Stimulated activated CD4-positive, alpha-beta T cell treated with anti-CD3 and anti-CD28 coated beads, Interleukin-2, amount 100 ng/mL, for 4 hours (primary cell): ENCODE results near the gene SHROOM2.

Source experiments
- DNase-seq: peaks from one replicate; pipeline ENCODE4 v3.0.0-alpha.2; 2020; ENCODE audit warnings: low read depth

SHROOM2 gene

DNA sequence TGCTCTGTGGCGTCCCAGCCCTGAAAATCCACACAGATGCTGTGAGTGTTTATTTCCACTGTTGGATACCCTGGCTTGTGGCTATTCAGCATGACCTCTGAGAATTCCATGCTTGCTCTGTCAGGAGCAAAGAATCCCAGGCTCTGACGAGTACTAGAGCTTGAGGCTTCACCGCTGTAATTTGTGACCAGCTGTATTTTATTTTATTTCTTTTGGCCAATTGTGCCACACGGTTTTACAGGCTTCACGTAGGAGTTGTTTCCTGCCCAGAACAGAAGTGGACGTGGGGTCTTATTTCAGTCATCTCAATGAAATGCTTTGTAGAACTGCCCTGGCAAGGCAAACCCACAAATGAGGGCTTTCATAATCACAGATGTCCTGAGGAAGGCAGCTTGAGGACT is 111.5 kb downstream of the SHROOM2 start:
- no peak for DNase-seq

DNA sequence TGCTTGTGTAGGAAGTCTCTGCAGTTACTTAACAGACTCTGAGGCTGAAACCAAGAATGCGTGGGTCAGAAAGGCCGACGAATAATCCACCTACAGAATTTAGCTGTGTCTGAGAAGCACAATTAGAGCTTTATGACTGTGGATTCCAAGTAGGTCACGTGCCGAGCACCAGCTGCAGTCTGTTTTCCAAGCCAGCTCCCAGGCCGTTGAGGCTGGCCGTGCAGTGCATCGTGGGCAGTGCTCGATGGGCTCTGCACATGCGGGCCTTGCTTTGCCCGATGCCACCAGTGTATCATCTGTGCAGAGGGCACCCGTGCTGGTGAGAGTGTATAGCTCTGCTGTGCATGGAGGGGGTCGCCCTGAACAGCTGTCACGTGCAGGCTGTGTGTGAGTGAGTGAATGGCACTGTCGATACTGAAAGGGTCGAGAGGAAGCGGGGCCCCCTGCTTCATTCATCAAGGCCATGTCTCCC is 113.4 kb downstream of the SHROOM2 start:
- DNase-seq: no peak

DNA sequence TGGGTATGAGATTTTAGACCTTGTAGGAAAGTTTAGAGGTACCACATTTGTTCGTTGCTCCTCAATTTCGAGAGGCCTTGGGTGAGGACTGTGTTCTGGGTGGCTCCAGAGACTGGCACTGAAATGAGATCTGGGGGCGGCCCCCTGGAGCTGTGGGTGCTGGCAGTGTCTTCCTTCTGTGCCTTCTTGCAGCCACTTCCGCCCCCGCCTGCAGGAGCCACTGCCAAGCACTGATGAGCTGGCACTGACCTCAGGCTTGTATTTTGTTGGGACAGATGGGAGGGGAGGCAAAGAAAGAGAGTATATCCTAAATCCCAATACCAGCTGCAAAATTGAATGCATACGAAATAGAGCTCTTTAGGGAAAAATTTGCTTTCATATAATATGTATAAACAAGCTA is 116.4 kb downstream of the SHROOM2 start:
- no peak for DNase-seq

DNA sequence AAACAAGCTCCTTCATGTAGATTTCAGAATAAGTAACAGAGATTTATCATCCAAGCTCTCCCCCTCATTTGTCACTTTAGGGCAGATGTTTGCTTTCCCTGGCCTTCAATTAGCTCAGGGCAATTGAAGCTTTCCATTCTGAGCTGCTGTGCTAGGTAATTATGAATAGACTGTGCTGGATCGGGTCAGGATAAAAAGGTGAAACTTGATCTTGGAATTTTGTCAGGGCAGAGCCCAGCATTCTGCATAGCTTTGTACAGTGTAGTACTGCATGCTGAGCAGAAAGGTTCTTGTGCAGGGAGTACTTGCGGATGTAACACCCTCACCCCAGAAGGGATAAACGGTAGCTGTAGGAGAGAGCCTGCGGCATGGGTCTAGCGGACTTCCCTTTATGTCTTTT is 116.9 kb downstream of the SHROOM2 start:
- DNase-seq: no peak

DNA sequence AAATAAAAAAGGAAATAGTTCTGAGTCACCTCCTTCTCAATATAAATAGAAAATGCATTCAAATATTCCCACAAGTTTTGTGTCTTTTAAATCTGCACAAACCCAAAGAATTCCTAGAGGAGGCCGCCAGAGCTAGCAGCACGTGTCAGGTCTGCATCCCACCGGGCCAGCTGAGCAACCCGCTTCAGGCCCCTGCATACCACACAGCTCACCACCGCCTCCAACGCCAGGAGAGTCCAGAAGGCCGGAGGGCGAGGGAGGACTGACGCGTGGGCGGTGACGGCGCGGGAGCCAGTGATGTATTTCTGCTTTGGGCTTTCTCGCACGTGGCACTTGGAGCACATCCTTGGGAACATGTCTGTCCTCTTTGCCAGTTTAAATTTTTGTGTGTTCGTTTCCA is 119.1 kb downstream of the SHROOM2 start:
- DNase-seq: no peak

DNA sequence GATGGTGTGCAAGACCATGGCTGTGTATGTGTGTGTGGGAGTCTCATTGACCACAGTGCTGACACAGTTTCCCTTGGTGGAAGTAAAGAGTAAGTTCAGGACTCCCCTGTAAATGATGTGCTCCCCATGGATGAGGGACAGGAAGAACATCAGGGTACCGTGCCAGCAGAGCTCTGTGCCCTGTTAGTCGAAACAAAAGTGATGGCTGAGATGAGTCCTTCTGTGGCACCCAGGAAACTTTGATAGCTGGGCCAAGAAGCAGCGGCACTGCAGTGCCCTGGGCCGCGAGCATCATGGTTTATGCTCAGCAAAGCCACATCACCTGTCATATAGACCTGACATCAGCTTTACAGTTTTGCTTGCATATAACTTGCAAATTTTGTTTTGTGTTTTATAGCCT is 119.5 kb downstream of the SHROOM2 start:
- no peak for DNase-seq

DNA sequence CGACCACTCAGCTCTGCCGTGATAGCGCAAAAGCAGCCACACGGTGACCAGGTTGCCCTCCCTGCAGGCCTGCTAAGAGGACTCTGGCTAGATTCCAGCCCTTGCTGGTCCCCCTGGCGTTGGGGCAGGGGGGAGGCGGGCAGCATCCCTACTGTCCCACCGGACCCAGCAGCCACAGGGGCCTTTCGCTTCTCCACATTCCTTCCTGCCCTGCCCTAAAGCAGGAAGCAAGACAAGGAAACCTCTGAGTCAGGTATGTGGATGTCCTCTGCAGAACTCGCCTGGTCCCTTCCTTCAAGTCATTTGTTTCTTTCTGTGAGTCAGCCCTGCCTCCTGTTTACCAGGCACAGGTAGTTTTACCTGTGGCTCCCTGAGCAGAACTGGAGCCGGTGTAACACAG is 120.7 kb downstream of the SHROOM2 start:
- no peak for DNase-seq

DNA sequence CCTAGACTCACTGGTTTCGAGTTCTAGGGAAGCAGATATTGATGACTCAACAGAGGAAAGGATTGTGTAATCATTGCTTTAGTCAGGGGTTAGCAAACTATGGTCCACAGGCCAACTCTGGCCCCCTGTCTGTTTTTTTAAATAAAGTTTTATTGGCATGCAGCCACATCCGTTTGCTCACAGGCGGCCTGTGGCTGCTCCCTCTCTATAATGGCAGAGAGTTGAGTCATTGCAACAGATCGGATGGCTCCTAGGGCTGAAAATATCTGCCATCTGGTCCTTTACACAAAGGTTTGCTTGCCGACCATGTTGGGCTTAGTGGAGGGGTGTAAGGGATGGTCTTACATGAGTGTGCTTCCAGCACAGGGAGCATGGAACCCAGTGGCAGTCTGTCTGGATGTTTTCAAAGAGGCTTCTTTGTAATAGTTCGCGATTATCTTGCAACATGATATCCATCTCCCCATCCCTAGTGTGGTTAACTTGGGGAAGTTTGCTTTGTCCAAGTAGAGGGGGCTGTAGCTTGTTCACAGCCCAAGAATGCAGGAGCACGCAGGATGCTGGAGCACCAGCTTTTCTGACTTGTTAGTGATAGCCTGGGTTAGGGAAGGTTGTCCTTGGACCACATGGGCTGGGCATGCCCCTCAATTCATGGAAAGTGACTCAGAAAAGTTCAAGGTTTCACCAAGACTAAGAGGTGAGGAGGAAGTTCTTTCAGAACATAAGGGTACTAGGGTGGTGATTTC is 121.6 kb downstream of the SHROOM2 start:
- no peak for DNase-seq

DNA sequence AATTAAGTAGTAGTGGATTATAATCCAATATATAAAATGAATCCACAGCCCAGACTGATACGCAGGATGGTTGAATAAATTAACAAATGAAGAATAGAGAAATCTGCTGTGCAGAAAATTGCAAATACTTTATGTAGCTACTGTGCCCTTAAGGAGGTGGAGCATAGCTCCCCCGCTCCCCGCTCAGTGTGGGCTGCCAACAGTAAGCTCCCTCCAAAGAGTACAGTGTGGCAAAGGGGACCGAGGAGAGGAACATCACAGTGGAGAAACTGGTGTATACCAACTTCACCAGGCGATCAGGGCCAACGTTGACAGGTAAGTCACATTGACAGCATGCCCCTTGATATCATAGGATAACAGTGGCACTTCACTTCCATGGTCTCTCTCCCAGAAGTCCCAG is 123.0 kb downstream of the SHROOM2 start:
- no peak for DNase-seq

DNA sequence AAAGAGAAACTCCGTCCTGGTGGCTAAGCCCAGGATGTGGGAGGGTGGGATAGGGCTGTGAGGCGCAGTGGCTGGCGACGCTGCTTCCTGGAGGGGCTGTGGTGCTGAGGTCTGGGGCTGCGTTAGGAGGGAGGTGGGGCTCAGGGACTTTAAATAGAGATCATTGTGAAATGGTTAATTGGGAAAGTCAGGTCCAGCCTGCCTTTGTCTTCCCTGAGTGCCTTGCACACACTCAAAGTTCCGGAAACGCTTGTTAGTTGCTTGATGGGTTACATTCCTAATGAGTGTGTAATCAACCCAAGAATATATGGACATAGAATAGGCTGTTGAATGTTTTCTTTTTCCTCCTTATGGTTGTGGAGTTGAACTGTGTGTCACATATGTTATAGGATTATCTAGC is 125.3 kb downstream of the SHROOM2 start:
- DNase-seq: no peak

DNA sequence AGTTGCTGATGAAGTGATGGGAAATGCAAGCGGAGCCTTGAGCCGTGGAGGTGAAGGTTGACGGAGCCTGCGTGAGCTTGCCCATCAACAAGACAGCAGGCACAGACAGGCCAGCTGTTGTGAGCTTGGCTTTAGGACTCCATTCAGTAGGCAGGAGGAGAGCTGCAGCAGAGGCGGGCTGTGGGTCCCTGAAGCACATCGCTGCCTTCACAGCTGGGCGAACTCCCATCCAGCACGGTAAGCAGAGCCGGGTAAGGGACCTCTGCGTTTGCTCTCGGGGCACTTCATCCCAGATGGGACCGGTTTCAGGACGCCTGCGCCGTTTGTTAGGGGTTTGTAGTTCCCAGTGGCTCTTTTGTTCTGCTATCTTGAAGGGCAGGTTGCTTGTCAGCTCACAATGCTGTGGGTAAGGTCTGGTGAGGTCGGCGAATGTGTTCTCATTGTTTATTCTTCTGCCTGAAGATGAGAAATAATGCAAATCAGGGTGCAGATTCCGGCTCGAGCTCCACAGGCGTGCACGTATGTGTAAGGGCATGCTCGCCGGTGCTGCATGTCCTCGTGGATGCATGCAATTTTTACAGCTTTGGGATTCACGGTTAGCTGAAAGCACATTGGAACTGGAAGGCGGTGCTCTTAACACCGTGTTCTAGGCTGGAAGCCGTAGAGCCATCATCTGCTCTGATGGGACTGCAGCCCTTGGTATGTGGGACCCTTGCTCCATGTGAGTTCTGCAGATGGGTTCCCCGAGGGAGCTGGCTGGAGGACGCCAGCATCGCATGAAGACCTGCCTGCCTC is 126.3 kb downstream of the SHROOM2 start:
- no peak for DNase-seq

DNA sequence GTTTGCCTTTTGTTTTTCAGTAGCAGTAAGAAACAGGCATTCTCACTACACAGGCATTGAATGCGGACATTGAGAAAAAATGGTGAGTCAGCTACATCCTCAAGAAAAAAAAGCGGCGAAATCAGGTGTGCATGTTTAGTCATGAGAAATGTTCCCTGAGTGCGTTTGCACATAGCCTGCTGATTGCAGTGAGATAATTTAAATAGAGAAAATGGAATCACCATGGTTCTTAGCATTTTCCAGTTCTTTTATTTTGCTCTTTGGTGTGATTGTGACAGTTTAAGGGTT is 126.9 kb downstream of the SHROOM2 start:
- no peak for DNase-seq

DNA sequence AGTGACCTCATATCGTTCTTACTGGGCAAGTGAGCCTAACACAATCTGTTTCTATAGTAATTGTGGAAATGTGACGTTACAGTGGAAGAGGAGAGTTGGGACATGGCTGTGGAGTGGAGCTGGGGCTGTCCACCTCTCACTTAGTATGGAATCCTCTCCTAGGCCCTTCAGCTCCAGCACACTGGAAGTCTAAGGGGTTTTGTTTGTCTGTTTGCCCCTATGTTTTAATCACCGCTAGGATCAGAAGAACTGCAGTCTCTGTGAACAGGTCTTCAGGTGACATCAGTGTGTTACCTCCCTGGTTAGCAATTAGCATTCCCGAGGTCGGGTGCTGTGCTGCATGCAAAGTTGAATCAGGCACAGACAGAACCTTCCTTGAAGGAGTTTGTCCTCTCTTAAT is 131.6 kb downstream of the SHROOM2 start:
- no peak for DNase-seq

DNA sequence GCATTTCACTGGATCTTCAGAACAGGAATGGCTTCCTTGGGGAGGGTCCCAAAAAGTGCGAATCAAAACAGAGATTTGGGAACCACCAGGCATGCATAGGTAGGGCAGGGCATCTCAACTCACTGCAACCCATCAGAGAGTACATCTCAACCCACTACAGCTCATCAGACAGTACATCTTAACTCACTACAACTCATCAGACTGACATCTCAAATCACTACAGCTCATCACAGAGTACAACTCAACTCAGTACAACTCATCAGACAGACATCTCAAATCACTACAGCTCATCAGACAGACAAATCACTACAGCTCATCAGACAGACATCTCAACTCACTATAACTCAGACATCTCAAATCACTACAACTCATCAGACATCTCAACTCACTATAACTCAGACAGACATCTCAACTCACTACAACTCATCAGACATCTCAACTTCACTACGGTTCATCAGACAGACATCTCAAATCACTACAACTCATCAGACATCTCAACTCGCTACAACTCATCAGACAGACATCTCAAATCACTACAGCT is 133.5 kb downstream of the SHROOM2 start:
- DNase-seq: no peak

DNA sequence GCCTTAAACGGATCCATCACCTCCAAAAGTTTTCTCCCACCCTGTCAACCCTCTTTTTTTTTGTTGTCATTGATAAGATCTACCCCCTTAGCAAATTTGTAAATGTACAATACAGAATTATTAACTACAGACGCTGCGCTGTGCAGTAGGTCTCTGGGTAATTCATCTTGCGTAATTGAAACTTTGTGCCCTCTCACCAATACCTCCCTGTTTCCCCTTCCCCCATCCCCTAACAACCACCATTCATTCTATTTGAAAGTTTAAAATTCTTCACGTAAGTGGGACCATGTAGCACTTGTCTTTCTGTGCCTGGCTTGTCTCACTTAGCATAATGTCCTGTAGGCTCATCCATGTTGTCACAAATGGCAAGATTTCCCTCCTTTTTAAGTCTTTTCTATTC is 135.2 kb downstream of the SHROOM2 start:
- DNase-seq: no peak

DNA sequence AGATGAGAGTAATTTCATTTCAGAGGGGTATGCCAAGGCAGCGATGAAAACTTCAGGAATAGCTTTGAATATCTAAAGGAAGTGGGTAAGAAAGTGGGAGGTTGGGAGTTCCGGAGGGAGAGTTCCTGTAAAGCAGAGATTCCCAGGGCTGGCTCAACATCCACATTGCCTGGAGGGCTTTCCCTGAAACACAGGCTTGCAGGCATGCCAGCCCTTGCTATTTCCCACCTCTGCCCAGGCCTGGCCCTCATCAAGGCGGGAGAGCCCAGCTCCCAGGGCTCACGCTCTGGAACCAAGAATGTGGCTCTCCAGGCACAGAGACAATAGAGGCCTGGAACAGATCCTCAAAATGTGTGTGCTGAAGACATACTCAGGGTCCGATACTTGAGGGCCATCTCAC is 137.1 kb downstream of the SHROOM2 start:
- DNase-seq: no peak

DNA sequence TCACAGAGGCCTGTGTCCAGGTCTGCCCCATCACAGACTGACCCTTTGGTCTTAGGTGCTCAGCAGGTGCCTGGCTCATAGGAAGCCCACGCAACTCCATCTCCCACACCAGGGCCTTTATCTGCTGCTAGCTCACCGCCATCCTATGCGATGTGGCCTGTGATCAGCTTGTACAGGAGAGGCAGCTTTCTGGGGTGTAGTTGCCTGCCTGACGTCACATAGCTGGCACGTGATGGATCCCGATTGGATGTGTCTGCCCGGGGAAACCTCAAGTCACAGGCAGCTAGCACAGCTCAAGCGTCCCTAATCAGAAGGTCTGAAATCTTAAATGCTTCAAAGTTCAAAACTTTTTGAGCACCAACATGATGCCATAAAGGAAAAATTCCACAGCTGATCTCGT is 139.8 kb downstream of the SHROOM2 start:
- no peak for DNase-seq

DNA sequence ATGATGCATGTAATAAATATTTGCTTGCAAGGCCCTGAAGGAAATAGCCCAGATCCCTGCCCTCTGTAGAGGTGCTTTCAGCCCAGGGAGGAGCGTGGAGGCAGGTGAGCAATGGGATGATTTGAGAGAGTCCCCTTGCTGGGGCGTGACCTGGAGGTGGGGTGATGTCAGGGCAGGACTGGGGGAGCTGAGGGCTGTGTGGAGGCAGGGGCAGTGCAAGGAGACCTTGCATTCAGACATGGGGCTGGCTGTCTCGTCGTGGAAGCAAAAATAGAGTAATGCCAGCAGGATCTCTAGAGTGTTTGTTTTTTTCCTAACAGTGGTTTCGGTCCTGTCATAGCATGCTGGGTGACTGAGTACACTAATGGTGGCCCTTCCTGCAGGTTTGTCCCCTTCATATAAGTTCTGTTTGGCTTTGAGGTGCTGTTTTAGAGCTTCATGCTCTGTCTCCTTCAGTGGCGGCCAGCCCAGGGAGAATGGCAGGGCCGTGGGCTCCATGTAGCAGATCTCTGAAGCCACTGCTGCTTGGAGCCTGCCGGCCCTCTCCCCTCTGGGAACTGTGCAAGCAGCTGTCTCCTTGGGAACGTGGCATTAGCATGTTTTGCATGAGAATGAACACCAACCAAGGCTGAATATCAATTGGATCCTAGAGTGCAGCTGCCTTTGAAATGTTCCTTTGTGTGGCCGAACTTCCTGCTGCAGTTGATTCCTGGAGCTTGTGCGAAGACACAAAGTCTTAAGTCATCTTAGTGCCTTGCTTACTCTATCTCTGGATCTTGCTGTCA is 141.7 kb downstream of the SHROOM2 start:
- no peak for DNase-seq

DNA sequence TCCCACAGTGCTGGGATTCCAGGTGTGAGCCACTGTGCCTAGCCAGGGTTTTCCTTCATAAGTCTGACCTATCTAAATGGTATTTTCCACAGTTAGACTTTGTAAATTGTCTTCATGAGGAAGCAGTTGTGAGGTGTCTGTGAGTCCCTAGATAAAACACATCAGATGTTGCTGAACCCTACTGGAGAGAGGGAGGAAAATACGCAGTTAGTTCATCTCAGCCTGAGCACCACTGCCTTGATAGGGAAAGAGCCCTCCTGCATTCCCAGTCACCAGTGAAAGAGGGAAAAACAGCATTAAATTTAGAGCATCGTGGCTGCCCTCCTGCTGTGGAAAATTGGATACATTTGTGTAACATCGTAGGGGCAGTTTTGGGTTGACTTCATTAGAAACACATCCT is 149.2 kb downstream of the SHROOM2 start:
- no peak for DNase-seq

DNA sequence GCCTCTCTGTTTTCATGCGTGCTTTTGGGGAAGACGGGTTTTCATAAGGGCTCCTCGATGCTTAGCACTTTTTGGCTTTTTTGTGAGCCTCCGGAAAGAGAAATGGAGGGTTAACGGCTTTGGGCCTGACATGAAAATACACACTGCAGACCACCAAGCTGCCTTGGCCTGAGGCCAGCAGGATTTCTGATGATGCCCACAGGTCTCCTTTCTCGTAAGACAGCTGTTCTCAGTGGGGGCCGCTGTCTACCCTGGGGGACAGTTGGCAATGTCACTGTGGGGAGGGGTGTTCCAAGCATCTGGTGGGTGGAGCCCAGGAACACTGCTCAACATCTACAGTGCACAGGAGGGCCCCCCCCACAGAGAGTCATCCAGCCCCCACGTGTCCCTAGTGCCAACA is 151.5 kb downstream of the SHROOM2 start:
- no peak for DNase-seq

DNA sequence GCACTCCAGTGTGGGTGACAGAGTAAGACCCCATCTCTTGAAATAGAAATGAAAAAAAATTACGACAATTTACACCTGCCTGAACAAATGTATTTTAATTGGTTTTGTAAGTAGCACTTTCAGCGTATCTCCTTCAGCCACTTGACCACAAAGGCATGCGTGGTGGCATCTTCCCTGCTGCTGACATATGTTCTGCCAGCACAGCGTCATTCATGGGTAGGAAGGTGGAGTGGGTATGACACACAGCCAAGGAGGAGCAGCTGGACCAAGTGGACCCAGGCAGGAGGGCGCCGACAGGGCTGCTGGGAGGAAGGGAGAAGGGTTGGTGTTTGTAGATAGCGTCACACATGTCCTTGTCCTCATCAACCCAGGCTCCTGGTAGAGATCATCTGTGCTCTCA is 152.3 kb downstream of the SHROOM2 start:
- DNase-seq: no peak

DNA sequence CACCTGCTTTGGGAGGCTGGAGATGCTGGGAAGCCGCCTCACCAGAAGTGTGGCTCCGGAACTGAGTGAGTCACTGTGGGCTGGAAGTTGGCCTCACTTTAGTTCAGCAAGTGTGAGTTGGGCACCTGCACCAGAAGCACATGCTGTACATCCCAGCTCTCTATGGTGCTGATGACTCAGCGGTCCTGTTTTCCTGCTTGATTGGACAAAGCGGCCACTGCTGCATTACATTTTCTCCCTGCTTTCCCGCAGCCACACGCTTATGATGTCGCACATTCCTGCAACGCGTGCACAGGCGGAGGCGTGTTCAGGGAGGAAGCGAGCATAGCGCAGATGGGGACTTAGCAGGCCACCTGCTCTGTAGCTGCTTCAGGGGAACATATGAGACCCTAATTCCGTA is 154.2 kb downstream of the SHROOM2 start:
- no peak for DNase-seq

DNA sequence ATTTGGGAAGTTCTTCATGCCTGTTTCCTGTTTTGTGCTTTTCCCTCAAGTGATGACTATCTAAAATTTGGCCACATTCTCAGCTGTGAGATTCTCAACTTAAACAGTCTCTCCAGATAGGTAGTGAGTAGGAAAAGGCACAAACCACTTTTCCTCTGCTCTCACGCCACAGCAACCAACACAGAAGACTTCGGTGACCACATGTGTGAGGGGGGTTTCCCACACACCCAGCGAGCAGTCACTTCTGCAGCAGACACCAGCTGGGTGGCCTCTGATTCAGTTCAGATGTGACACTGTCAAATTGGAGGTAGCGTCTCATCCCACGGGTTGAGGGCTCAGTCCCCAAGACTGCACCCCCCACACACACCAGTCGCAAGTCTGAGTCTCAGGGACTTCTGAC is 155.9 kb downstream of the SHROOM2 start:
- peak; percentile 24 for DNase-seq
